ENCODE results near the gene RHOJ. TPM values are rescaled to one million over a fixed set of nuclear protein-coding genes. Genes with fewer than 3 reads are reported as not detected.

Gene RHOJ
- total and polyA plus RNA-seq, 2 donors (not counting 1 experiment from before 2014, with no cell fraction given) = not detected

GRCh38 chr14:63276016-63276415 is 71.8 kb downstream of the RHOJ start:
- Histone ChIP-seq H4K20me1 (ENCODE audit: control insufficient read depth, insufficient read depth, low read length, poor library complexity, severe bottlenecking) (no peaks in the 10 kb centered on the region), H3K79me2 (ENCODE audit: control insufficient read depth, insufficient read depth, low read length) (no peaks in the 10 kb centered on the region), H3K27ac (ENCODE audit: low read length in 2 of 2) (no peak overlapping the region), H3K4me3 (ENCODE audit: control extremely low read depth in 1 of 5, extremely low read depth in 1 of 5, insufficient read depth in 1 of 5, low read depth in 2 of 5, low read length in 4 of 5) (no peak overlapping the region), H3K27me3 (replicated peaks in 1 of 4; ENCODE audit: control extremely low read depth in 1 of 4, control insufficient read depth in 3 of 4, insufficient read depth in 4 of 4, low read length in 3 of 4) (peaks cover 0 to 2% (median 0%) of the 10 kb centered on the region in 4 experiments), H3K36me3 (replicated peaks in 1 of 2; ENCODE audit: control extremely low read depth in 1 of 2, control insufficient read depth in 1 of 2, extremely low read depth in 1 of 2, insufficient read depth in 2 of 2, low read length in 1 of 2) (no peaks in the 10 kb centered on the region), H3K4me2 (replicated peaks; ENCODE audit: low read depth, low read length, poor library complexity, severe bottlenecking) (no peak overlapping the region), H3K4me1 (ENCODE audit: control insufficient read depth in 2 of 2, insufficient read depth in 2 of 2, low read length in 2 of 2) (no peaks in the 10 kb centered on the region), H2AFZ (ENCODE audit: insufficient read depth, low read depth, low read length, poor library complexity, severe bottlenecking) (no peak overlapping the region), H3K9me3 (ENCODE audit: control extremely low read depth in 1 of 3, control insufficient read depth in 2 of 3, insufficient read depth in 1 of 3, low read length in 2 of 3) (no peaks in the 10 kb centered on the region), H3K9ac (ENCODE audit: low read length) (no peak overlapping the region)
- no peaks in the 10 kb centered on the region for H3K9me3 Mint-ChIP-seq (ENCODE audit: insufficient read depth)
- WGBS (ENCODE audit: insufficient coverage) = 63% methylated on average over 2 of the region's 4 CpGs
- intact Hi-C loops (cut with micrococcal nuclease) = loop anchor here (2.0 kb wide), 1 partner anchor 1097 kb away; no protein-coding TSS in a partner anchor
- H3K4me1 Mint-ChIP-seq = no peaks in the 10 kb centered on the region
- H3K27ac Mint-ChIP-seq = no peak overlapping the region
- ATAC-seq (ENCODE audit: low read depth) = no peak
- H3K27me3 Mint-ChIP-seq = peaks cover 14% of the 10 kb centered on the region
- H3K4me3 Mint-ChIP-seq = no peak overlapping the region
- TF ChIP-seq EZH2 (IDR thresholded peaks at IDR 0.05; ENCODE audit: borderline replicate concordance, insufficient read depth, low read depth, low read length, poor library complexity, severe bottlenecking) (no peak), CTCF (IDR thresholded peaks at IDR 0.05) (no peak)
- CTCF ChIA-PET = interaction anchor here (1.2 to 1.7 kb wide), 2 partner anchors 12 to 1097 kb away, joined by 5 read pairs; no protein-coding TSS in a partner anchor
- no peak for DNase-seq
- POLR2A ChIA-PET = no interaction called here

GRCh38 chr14:63276492-63277342 is 72.5 kb downstream of the RHOJ start:
- Mint-ChIP-seq H3K27ac (no peak overlapping the region), H3K27me3 (peaks cover 15% of the 10 kb centered on the region), H3K4me1 (no peaks in the 10 kb centered on the region), H3K4me3 (no peak overlapping the region), H3K9me3 (ENCODE audit: insufficient read depth) (no peaks in the 10 kb centered on the region)
- no peak overlapping the region for H3K9ac ChIP-seq (ENCODE audit: low read length)
- H3K9me3 ChIP-seq (ENCODE audit: control extremely low read depth in 1 of 3, control insufficient read depth in 2 of 3, insufficient read depth in 1 of 3, low read length in 2 of 3) = no peaks in the 10 kb centered on the region
- TF ChIP-seq CTCF (IDR thresholded peaks at IDR 0.05) (peak; percentile 58), EZH2 (IDR thresholded peaks at IDR 0.05; ENCODE audit: borderline replicate concordance, insufficient read depth, low read depth, low read length, poor library complexity, severe bottlenecking) (no peak)
- no peak overlapping the region for H3K4me2 ChIP-seq (replicated peaks; ENCODE audit: low read depth, low read length, poor library complexity, severe bottlenecking)
- H3K27ac ChIP-seq (ENCODE audit: low read length in 2 of 2) = no peak overlapping the region
- DNase-seq (peak; percentile 27), ATAC-seq (ENCODE audit: low read depth) (no peak)
- no peaks in the 10 kb centered on the region for H4K20me1 ChIP-seq (ENCODE audit: control insufficient read depth, insufficient read depth, low read length, poor library complexity, severe bottlenecking)
- WGBS (ENCODE audit: insufficient coverage) = 83% methylated on average over 4 of the region's 5 CpGs
- intact Hi-C loops (cut with micrococcal nuclease) = loop anchor here (2.0 kb wide), 1 partner anchor 1098 kb away; no protein-coding TSS in a partner anchor
- H3K36me3 ChIP-seq (replicated peaks in 1 of 2; ENCODE audit: control extremely low read depth in 1 of 2, control insufficient read depth in 1 of 2, extremely low read depth in 1 of 2, insufficient read depth in 2 of 2, low read length in 1 of 2) = no peaks in the 10 kb centered on the region
- H3K27me3 ChIP-seq (replicated peaks in 1 of 4; ENCODE audit: control extremely low read depth in 1 of 4, control insufficient read depth in 3 of 4, insufficient read depth in 4 of 4, low read length in 3 of 4) = peaks cover 0 to 2% (median 0%) of the 10 kb centered on the region in 4 experiments
- no peaks in the 10 kb centered on the region for H3K4me1 ChIP-seq (ENCODE audit: control insufficient read depth in 2 of 2, insufficient read depth in 2 of 2, low read length in 2 of 2)
- POLR2A ChIA-PET = no interaction called here
- H2AFZ ChIP-seq (ENCODE audit: insufficient read depth, low read depth, low read length, poor library complexity, severe bottlenecking) = no peak overlapping the region
- CTCF ChIA-PET = interaction anchor here (0.9 to 1.7 kb wide), 4 partner anchors 11 to 1109 kb away, joined by 3 to 5 read pairs (median 4); no protein-coding TSS in a partner anchor
- H3K4me3 ChIP-seq (ENCODE audit: control extremely low read depth in 1 of 5, extremely low read depth in 1 of 5, insufficient read depth in 1 of 5, low read depth in 2 of 5, low read length in 4 of 5) = no peak overlapping the region
- H3K79me2 ChIP-seq (ENCODE audit: control insufficient read depth, insufficient read depth, low read length) = no peaks in the 10 kb centered on the region
